NCI-H82 treated with DMSO at 0.1 percent for 48 hours (cell line): ENCODE measurements around the gene IBSP.

ENCODE experiments used
- DNase-seq: peaks from one replicate; lab custom pipeline; 2025; ENCODE audit not compliant: unreplicated experiment; lab: John Stamatoyannopoulos, UW

Gene IBSP

DNA sequence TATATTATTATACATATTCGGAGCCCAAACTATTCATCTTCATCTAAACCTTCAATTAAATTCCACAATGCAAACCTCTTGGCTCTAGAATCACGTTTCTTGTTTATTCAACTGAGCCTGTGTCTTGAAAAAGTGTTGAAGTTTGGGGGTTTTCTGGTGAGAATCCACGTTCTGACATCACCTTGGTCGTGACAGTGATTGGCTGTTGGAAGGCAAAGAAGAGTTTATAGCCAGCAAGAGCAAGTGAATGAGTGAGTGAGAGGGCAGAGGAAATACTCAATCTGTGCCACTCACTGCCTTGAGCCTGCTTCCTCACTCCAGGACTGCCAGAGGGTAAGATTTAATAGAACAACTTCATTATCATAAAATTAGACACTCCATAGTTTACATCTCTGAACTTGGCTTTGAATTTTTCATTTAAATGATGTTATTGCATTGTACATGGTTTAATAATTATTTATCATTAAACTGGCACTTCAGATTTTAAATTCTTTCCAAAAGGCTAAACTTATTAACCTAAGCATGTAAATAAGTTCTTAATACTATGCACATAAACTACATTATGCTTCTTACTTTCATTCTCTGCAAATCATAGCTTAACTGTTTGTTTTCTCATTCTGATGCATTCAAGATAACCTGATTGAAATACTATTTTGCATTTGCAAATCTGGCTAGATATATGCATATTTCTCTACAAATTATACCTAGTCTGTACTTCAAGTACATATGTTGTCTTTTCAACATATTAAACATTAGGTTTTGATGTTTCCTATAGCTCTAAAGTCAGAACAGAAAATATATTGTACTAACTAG is at the start of gene IBSP:
TSS of gene IBSP (plus strand) at position 254 of the 813 bp plus-strand sequence. CDS start 2,808 bp downstream, outside the sequence.
- no peak for DNase-seq

DNA sequence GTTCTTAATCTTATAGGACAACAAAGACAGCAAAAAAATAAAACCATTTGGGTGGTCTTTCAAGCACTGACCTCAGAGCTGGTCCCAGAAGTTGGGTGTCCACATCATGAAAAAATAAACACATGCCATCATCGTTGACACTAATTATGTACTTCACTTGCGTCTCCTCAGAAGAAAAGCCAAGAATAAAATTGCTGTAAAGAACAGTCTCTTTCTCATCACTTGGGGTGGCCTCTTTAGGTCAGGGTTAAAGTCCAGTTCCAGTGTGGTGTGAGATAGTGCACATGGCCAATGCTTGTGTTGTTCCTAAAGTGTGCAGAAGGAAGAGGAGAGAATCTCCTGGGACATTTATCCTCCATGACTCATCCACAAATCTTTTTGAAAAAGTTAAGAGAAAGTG is 49.5 kb upstream of the IBSP start:
- DNase-seq = no peak

DNA sequence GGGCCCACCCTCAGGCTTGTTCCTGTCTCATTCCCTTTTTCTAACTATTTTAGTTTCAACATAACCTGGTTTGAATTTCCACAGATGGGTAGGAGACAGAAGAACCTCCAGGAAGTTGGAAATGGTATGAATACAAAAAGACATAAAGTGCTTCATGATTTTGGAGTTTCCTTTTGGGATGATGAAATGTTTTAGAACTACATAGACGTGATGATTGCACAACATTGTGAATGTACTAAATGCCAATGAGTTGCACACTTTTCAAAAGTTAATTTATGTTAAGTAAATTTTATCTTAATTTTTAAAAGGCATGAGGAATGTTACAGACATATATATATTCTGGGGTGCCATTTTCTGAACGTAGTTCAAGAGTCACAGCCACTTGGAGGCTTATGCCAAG is 41.1 kb upstream of the IBSP start:
- DNase-seq = no peak

- DNase-seq = no peak
Observed at GRCh38 chr4:87762311-87762710, 37.0 kb upstream of the IBSP start.

- no peak for DNase-seq
Observed at GRCh38 chr4:87781569-87781968, 17.8 kb upstream of the IBSP start.

DNA sequence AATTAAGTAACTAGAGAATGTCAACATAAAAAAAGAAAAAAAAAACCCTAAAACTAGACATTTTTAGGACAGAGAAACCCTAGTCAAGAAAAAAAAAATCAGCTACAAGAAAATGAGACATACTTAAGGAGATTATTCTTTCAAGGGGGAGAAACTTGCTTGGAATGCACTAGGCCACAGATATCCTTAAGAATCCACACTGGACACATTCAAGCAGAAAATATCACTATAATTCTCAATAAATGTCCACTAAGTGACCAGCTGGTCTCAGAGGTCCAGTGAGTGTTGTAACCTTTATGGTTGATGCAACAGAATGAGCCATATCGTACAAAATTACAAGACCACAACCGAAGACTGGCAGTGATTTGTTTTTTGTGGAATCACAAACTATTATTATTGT is 15.6 kb upstream of the IBSP start:
- no peak for DNase-seq

DNA sequence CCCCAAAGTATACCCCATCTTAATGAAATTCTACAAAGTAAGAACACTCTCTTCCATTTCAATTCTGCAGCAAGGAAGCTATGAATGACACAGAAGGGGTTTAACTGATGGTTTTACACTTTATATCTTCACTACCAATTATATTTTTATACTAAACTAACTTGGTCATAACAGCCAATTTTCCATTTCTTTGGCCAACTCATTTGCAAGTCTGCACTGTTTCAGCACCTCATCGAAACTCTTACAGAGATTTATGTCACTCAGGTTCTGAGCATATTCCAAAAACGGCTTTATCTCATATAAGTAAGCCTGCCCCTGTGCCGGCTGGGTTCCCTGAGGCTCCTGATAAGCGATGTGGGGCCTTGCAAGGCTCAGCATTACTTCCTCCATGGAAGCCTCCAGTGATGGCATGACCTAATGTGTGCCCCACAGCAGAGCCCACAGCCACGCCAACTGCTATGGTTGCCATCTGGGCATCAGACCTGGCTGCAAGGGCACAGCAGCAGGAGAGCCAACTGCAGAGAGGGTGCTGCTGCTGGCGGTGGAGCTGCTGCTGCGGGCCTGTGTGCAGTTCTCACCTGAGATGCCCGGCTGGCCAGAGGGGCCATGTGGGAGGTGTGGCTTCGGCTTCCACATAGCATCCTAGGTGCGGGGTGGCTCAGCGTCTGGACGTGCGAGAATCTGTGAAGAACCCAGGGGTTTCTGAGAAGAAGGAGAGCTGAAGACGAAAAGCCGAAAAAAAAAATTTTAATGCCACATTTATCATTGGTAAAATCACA is 13.4 kb upstream of the IBSP start:
- no peak for DNase-seq

DNA sequence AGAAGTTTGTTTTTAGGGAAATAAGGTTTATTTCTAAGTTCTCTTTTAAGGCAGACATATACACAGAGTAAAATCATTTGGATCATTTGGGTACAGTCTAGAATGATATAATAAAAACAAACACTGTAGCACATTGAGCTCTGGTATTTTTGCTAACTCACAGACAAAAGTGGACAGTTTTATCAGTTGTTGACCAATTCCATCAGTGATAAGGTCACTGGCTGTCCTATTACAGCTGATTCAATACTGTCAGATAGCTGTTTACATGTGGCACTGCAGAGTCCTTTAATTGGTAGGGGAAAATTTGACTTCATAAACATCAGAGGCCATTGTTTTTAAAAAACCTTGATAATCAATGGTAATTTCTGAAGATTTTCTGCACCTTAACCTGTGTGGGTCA is 3.5 kb downstream of the IBSP start:
- no peak for DNase-seq

DNA sequence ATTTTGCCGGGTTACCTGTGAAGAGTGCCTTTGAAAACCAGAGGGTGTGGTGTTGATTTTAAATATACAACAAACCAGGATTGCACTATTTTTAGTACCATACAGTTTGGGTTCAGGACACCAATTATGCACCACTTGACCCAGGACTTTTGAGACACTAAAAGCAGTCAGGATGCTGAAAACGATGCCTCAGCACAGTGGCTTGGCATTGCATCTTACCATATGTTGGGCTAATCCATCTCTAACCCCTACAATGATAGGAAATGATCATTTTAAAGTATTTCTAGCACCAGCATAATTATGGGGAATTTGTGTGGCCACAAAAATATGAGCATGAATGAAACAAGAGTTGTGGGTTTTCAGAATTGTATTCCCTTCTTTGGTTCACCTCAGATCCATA is 4.1 kb downstream of the IBSP start:
- no peak for DNase-seq

DNA sequence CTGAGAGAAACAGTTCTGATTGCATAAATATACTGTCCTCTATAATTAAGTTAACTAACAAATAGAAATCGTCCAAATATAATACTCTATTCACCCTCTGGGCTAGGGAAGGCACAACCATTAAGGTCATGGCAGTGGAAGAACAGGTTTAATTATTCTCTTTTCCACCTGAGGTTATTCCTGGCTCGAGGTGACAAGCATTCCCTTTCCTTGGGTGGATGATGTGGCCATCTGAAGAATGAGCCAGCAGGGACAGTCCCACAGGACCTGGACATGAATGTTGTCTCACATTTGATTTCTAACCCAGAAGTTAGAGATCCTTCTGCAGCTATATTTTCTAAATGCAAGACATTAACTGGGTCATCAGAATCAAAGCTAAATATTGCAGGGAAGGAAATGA is 5.5 kb downstream of the IBSP start:
- no peak for DNase-seq

GRCh38 chr4:87805971-87806370 is 6.6 kb downstream of the IBSP start:
- no peak for DNase-seq

GRCh38 chr4:87806520-87806919 is 7.2 kb downstream of the IBSP start:
- no peak for DNase-seq

GRCh38 chr4:87807402-87807801 is 8.0 kb downstream of the IBSP start:
- no peak for DNase-seq

GRCh38 chr4:87811977-87812376 is 12.6 kb downstream of the IBSP start:
- no peak for DNase-seq

DNA sequence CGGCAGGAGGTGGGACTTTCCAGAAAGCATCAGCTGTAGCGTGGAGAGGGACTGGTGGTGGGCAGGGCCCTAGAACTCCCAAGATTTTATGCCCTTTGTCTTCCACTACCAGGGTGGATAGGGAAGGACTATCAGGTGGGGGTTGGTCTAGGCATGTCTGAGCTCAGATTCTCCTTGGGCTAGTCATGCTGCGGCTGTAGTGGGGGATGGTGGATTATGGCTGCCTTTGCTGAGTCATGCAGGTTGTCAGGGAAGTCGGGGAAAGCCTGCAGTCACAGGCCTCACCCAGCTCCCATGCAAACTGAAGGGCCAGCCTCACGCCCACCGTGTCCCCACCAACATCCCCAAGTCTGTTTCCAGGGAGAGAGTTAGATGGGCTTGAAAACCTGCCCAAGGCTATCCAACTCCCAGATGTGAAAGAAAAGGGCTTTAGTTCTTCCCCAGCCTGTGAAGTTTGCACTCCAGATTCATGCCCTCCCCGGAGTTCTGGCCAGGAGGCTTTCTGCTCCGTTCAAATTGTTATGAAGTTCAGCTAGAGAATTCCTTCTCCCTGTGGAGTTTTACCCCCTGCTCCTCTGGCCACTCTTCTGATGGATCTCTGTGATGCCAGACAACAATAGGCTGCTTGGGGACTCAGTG is 20.0 kb downstream of the IBSP start:
- no peak for DNase-seq

DNA sequence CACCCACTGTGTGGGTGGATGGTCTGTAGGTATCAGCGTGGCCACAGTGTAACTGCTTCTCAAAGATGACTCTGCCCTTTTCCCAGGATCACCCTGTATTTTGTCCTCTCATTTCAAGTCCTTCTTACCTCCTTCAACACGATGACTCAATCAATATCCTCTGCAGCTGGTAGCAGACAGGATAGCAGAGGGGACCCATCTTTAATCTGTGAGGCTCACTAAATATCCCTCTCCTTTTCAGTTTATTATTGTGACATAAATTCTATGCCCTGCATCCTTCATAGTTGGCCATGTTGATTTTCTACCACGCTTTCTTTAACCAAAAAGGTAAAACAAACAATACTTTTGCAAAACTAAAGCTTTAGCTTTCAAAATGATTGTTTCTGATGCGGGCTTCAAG is 23.8 kb downstream of the IBSP start:
- no peak for DNase-seq

GRCh38 chr4:87823724-87824123 is 24.4 kb downstream of the IBSP start:
- no peak for DNase-seq

DNA sequence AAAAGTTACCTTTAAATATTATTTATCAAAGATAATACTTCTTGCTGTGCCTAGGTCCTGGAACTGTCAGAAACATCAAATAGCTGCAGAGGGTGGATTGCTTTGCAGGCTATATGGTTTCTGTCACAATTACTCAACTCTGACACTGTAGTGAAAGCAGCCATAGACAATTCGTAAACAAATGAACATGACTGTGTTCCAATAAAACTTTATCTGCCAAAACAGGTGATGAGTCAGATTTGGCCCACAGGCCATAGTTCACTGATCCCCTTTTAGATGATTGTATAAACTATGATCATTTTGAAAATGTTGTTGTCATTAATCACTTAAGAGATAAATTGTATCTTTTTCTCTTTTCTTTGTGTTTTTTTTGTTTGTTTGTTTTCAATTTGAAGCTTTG is 25.0 kb downstream of the IBSP start:
- no peak for DNase-seq

- DNase-seq = no peak
Observed at GRCh38 chr4:87832669-87833068, 33.3 kb downstream of the IBSP start, which contains the start of gene MEPE. Gene MEPE, plus strand, starts transcription at chr4:87832969. Its CDS starts 1,746 bp downstream, at chr4:87834715.

- DNase-seq = no peak
Observed at GRCh38 chr4:87834401-87834800, 35.0 kb downstream of the IBSP start.

DNA sequence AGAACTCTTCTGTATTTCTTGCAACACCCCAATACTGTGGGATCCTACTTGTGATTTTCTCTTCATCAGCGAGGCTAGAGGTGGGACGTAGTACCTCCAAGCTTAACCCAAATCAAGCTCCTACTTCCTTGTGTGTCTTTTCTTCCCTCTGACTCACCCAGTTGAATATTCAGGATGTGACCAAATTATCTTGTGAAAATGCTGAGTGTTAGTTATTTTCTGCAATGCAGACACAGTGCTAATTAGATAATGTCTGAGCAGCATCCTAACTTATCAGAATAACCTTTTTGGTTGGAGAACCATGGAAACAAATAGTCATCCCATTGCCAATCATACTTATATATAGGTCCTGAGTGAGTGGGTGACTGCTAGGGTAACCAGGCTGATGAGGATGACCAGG is 35.8 kb downstream of the IBSP start:
- no peak for DNase-seq

GRCh38 chr4:87835743-87836142 is 36.4 kb downstream of the IBSP start:
- no peak for DNase-seq
